ENCODE results near the gene ZNF385A.

Gene ZNF385A

GRCh38 chr12:54390668-54391551 is 6.4 kb upstream of the ZNF385A start:
- peak; percentile 89 for DNase-seq

GRCh38 chr12:54390176-54390667 is 5.7 kb upstream of the ZNF385A start:
- no peak for DNase-seq

GRCh38 chr12:54389607-54390175 is 5.2 kb upstream of the ZNF385A start:
- DNase-seq, result no peak

- DNase-seq, result no peak
Observed at GRCh38 chr12:54389134-54389508, 4.6 kb upstream of the ZNF385A start.

- DNase-seq, result no peak
Observed at GRCh38 chr12:54388237-54389133, 4.0 kb upstream of the ZNF385A start.

- no peak for DNase-seq
Observed at GRCh38 chr12:54387114-54387467, 2.6 kb upstream of the ZNF385A start.

- DNase-seq, result no peak
Observed at GRCh38 chr12:54386403-54387113, 2.0 kb upstream of the ZNF385A start.

- DNase-seq, result no peak
Observed at GRCh38 chr12:54385251-54385914, 850 bp upstream of the ZNF385A start.

- DNase-seq, result no peak
Observed at GRCh38 chr12:54383041-54383609, 1.4 kb downstream of the ZNF385A start.

- no peak for DNase-seq
Observed at GRCh38 chr12:54381136-54381535, 3.4 kb downstream of the ZNF385A start.

GRCh38 chr12:54379398-54380201 is 4.9 kb downstream of the ZNF385A start:
- peak; percentile 96 for DNase-seq

- no peak for DNase-seq
Observed at GRCh38 chr12:54378796-54379397, 5.6 kb downstream of the ZNF385A start.

- no peak for DNase-seq
Observed at GRCh38 chr12:54377797-54378515, 6.6 kb downstream of the ZNF385A start.

GRCh38 chr12:54377007-54377406 is 7.5 kb downstream of the ZNF385A start:
- DNase-seq, result no peak

- DNase-seq, result no peak
Observed at GRCh38 chr12:54376596-54376995, 7.9 kb downstream of the ZNF385A start.

- no peak for DNase-seq
Observed at GRCh38 chr12:54375259-54375579, 9.3 kb downstream of the ZNF385A start.

- no peak for DNase-seq
Observed at GRCh38 chr12:54374562-54375258, 9.8 kb downstream of the ZNF385A start.

GRCh38 chr12:54373649-54374561 is 10.6 kb downstream of the ZNF385A start:
- DNase-seq, result no peak

All from activated effector memory CD4-positive, alpha-beta T cell treated with anti-CD3 and anti-CD28 coated beads, Interleukin-2, amount 50 U/mL, for 16 hours (primary cell).